A673 (cell line): ENCODE measurements around the gene MYL1.

Experiments used
- EZH2 ChIP-seq: fragments of 200-600 bp; sonication (generic); IDR thresholded peaks from 2 replicates; pipeline ENCODE4 v1.6.1; 2017; ENCODE audit warnings: borderline replicate concordance, low read depth, mild to moderate bottlenecking, mixed read lengths, antibody characterized with exemption, low read length; ENCODE audit not compliant: poor library complexity, severe bottlenecking
- TF ChIP-seq, protein P1 (sequence below): fragments of 300-800, 200-600 bp; sonication (generic); conservative IDR thresholded peaks from 2 replicates; pipeline ENCODE4 v1.5.1; 2017; ENCODE audit warnings: low read depth, mild to moderate bottlenecking, antibody characterized with exemption, low read length, moderate library complexity, mixed read lengths

DNA sequence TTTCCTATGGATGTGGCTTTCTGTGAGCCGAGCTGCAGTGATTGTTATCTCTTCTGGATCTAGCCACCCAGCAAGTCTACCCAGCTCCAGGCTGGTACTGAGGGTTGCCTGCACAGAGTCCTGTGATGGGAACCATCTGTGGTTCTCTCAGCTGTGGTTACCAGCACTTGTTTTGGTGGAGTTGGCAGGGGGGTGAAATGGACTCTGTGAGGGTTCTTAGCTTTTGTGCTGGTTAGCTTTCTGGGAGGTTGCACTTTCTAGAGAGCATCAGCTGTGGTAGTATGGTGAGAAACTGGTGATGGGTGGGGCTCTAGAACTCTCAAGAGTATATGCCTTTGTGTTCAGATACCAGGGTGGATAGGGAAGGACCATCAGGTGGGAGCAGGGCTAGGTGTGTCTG lies 45.4 kb upstream of the MYL1 start:
- TF ChIP-seq, protein P1, sequence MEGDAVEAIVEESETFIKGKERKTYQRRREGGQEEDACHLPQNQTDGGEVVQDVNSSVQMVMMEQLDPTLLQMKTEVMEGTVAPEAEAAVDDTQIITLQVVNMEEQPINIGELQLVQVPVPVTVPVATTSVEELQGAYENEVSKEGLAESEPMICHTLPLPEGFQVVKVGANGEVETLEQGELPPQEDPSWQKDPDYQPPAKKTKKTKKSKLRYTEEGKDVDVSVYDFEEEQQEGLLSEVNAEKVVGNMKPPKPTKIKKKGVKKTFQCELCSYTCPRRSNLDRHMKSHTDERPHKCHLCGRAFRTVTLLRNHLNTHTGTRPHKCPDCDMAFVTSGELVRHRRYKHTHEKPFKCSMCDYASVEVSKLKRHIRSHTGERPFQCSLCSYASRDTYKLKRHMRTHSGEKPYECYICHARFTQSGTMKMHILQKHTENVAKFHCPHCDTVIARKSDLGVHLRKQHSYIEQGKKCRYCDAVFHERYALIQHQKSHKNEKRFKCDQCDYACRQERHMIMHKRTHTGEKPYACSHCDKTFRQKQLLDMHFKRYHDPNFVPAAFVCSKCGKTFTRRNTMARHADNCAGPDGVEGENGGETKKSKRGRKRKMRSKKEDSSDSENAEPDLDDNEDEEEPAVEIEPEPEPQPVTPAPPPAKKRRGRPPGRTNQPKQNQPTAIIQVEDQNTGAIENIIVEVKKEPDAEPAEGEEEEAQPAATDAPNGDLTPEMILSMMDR, result no peak
- no peak for TF ChIP-seq EZH2
